ENCODE measurements around the gene EYA4. TPM values are rescaled to one million over a fixed set of nuclear protein-coding genes. Genes with fewer than 3 reads are reported as not detected.

EYA4 gene
- total RNA-seq, 2 experiments from 2014 or later, result not detected

GRCh38 chr6:133502441-133503335 is 261.5 kb downstream of the EYA4 start:
- no peak overlapping the region for H3K27ac Mint-ChIP-seq
- no peak for DNase-seq
- H3K4me1 Mint-ChIP-seq, result no peaks in the 10 kb centered on the region
- POLR2A ChIA-PET, result no interaction called here
- ATAC-seq (ENCODE audit: low read depth), result no peak
- H3K9me3 Mint-ChIP-seq, result no peaks in the 10 kb centered on the region
- no peaks in the 10 kb centered on the region for H3K27me3 Mint-ChIP-seq
- H3K36me3 Mint-ChIP-seq, result no peaks in the 10 kb centered on the region
- no peak overlapping the region for H3K4me3 Mint-ChIP-seq

- DNase-seq, result no peak
- Mint-ChIP-seq H3K4me1 (no peaks in the 10 kb centered on the region), H3K27ac (no peak overlapping the region), H3K9me3 (no peaks in the 10 kb centered on the region), H3K4me3 (no peak overlapping the region), H3K27me3 (no peaks in the 10 kb centered on the region), H3K36me3 (no peaks in the 10 kb centered on the region)
- ATAC-seq (ENCODE audit: low read depth), result no peak
- POLR2A ChIA-PET, result no interaction called here
Observed at GRCh38 chr6:133503336-133503729, 262.2 kb downstream of the EYA4 start.

GRCh38 chr6:133504158-133504557 is 263.0 kb downstream of the EYA4 start:
- H3K36me3 Mint-ChIP-seq, result no peaks in the 10 kb centered on the region
- H3K9me3 Mint-ChIP-seq, result no peaks in the 10 kb centered on the region
- no peak overlapping the region for H3K4me3 Mint-ChIP-seq
- DNase-seq, result no peak
- POLR2A ChIA-PET, result no interaction called here
- no peaks in the 10 kb centered on the region for H3K4me1 Mint-ChIP-seq
- H3K27me3 Mint-ChIP-seq, result no peaks in the 10 kb centered on the region
- no peak for ATAC-seq (ENCODE audit: low read depth)
- no peak overlapping the region for H3K27ac Mint-ChIP-seq

DNA sequence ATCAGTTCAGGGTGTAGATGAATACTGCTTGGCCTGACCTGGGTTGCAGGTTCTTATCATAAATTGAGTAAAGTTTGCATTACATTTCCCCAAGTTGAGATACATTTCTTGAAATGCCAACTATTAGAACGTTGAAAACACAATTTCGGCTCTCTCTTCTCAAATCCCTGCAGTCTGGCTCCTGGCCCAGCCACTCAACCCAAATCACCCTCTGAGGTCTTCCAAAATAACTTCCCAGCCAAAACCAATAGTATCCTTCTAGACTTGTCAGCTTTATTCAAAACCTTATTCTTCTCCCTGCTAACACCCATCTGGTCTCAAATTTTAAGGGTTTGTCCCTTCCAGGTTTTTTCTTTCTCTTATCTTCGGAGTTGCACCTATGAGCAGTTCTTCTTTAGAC is 263.6 kb downstream of the EYA4 start:
- H3K27me3 Mint-ChIP-seq, result no peaks in the 10 kb centered on the region
- H3K36me3 Mint-ChIP-seq, result no peaks in the 10 kb centered on the region
- ATAC-seq (ENCODE audit: low read depth) (no peak), DNase-seq (no peak)
- no peak overlapping the region for H3K4me3 Mint-ChIP-seq
- H3K4me1 Mint-ChIP-seq, result no peaks in the 10 kb centered on the region
- POLR2A ChIA-PET, result no interaction called here
- no peak overlapping the region for H3K27ac Mint-ChIP-seq
- no peaks in the 10 kb centered on the region for H3K9me3 Mint-ChIP-seq

GRCh38 chr6:133505681-133506080 is 264.5 kb downstream of the EYA4 start:
- H3K27me3 Mint-ChIP-seq, result no peaks in the 10 kb centered on the region
- no peaks in the 10 kb centered on the region for H3K36me3 Mint-ChIP-seq
- H3K4me3 Mint-ChIP-seq, result no peak overlapping the region
- H3K4me1 Mint-ChIP-seq, result no peaks in the 10 kb centered on the region
- POLR2A ChIA-PET, result no interaction called here
- ATAC-seq (ENCODE audit: low read depth) (no peak), DNase-seq (no peak)
- no peak overlapping the region for H3K27ac Mint-ChIP-seq
- H3K9me3 Mint-ChIP-seq, result no peaks in the 10 kb centered on the region

DNA sequence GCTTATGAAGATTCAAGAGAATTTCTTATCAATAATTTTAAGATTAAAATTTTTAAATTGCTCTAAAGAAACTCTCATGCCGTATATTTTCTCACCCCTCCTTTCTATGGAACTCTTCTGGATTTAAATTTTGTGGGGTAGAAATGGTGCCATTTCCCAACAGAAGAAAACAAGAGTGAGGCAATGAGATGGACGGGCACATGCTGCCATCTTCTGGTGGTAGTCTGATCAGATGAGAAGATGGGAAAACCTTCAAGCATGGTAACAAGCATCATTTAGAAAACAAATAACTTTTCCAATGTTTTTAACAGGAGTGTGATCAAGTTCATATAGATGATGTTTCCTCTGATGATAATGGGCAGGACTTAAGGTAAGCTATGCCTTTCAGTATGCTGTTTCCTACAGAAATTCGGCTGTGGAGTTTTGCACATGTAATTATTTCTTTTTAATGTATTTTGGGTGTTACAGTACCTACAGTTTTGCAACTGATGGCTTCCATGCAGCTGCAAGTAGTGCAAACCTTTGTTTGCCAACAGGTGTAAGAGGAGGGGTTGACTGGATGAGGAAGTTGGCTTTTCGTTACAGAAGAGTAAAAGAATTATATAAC is 271.4 kb downstream of the EYA4 start:
- no peaks in the 10 kb centered on the region for H3K9me3 Mint-ChIP-seq
- no peaks in the 10 kb centered on the region for H3K4me1 Mint-ChIP-seq
- DNase-seq, result no peak
- H3K27me3 Mint-ChIP-seq, result peaks cover 2% of the 10 kb centered on the region
- H3K27ac Mint-ChIP-seq, result no peak overlapping the region
- H3K36me3 Mint-ChIP-seq, result no peaks in the 10 kb centered on the region
- POLR2A ChIA-PET, result no interaction called here
- H3K4me3 Mint-ChIP-seq, result no peak overlapping the region
- ATAC-seq (ENCODE audit: low read depth), result no peak

DNA sequence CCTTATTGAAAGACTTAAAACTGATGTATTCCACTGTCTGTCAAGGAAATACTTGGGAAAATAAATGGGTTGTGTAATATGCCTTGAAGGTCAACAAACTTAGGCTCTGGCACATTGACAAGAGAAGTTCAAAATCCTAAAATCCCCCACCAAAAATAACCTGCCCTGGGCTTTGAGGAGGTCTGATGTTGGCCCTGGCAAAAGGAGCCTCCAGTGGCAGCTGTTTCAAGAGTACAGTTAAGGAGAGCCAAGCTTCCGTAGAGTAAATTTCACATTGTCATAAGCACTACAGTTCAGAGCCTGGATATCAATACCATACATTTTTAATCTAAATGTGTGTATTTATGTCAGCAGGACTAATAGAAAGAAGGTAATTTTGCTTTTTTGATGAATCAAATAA is 282.7 kb downstream of the EYA4 start:
- H3K27ac Mint-ChIP-seq, result no peak overlapping the region
- POLR2A ChIA-PET, result no interaction called here
- no peak for ATAC-seq (ENCODE audit: low read depth)
- H3K4me1 Mint-ChIP-seq, result no peaks in the 10 kb centered on the region
- H3K27me3 Mint-ChIP-seq, result no peaks in the 10 kb centered on the region
- no peak overlapping the region for H3K4me3 Mint-ChIP-seq
- H3K36me3 Mint-ChIP-seq, result no peaks in the 10 kb centered on the region
- DNase-seq, result no peak
- no peaks in the 10 kb centered on the region for H3K9me3 Mint-ChIP-seq

DNA sequence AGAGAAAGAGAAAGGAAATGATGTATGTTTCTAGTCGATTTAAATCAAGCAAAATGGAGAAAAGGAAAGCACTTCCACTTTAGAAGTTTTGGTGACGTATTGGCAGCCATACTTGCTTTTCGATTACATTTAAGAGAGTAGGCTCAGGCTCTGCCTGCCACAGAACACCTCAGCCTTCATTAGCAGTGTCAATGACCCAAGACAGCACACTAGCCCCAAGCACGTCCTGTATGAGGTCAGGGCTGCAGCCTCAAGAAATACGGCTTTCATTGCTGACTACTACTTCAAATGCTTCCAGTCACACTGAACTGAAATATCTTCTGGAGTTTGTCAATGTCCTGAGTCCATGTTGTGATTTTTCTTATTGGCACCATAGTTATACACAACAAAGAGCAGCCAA is 285.3 kb downstream of the EYA4 start:
- no peaks in the 10 kb centered on the region for H3K4me1 Mint-ChIP-seq
- no peak overlapping the region for H3K27ac Mint-ChIP-seq
- H3K4me3 Mint-ChIP-seq, result no peak overlapping the region
- POLR2A ChIA-PET, result no interaction called here
- no peaks in the 10 kb centered on the region for H3K27me3 Mint-ChIP-seq
- no peaks in the 10 kb centered on the region for H3K9me3 Mint-ChIP-seq
- no peaks in the 10 kb centered on the region for H3K36me3 Mint-ChIP-seq
- ATAC-seq (ENCODE audit: low read depth) (no peak), DNase-seq (no peak)

- H3K27ac Mint-ChIP-seq, result no peak overlapping the region
- H3K36me3 Mint-ChIP-seq, result no peaks in the 10 kb centered on the region
- ATAC-seq (ENCODE audit: low read depth), result no peak
- no peaks in the 10 kb centered on the region for H3K4me1 Mint-ChIP-seq
- H3K9me3 Mint-ChIP-seq, result no peaks in the 10 kb centered on the region
- POLR2A ChIA-PET, result interaction anchor here (0.6 kb wide), 1 partner anchor 609 kb away, joined by 3 read pairs; no protein-coding TSS in a partner anchor
- DNase-seq, result no peak
- peaks cover under 1% of the 10 kb centered on the region for H3K27me3 Mint-ChIP-seq
- no peak overlapping the region for H3K4me3 Mint-ChIP-seq
Observed at GRCh38 chr6:133528566-133528965, 287.4 kb downstream of the EYA4 start.

DNA sequence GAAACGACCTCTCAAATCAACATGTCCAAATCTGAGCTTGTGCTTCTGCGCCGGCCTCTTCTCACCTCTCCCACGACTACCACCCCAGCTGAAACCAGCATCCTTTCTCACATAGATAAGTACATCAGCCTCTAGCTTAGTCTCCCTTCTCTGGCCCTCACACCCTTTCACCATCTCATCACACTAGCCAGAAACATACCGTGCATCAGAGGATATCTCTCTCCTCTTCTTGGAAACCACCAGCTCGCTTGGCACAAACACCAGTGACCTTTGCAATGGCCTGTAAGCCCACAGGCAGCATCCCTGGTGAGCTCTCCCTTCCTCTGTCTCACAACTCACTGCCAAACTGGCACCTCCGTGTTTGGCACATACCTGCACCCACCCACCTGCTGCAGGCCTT is 291.8 kb downstream of the EYA4 start:
- Mint-ChIP-seq H3K9me3 (no peaks in the 10 kb centered on the region), H3K36me3 (no peaks in the 10 kb centered on the region), H3K4me3 (no peak overlapping the region), H3K27me3 (peaks cover 2% of the 10 kb centered on the region), H3K27ac (no peak overlapping the region), H3K4me1 (no peaks in the 10 kb centered on the region)
- POLR2A ChIA-PET, result no interaction called here
- ATAC-seq (ENCODE audit: low read depth) (no peak), DNase-seq (no peak)

GRCh38 chr6:133539502-133540259 is 298.5 kb downstream of the EYA4 start:
- POLR2A ChIA-PET, result no interaction called here
- DNase-seq (no peak), ATAC-seq (ENCODE audit: low read depth) (no peak)
- no peak overlapping the region for H3K27ac Mint-ChIP-seq
- H3K36me3 Mint-ChIP-seq, result no peaks in the 10 kb centered on the region
- peaks cover 2% of the 10 kb centered on the region for H3K27me3 Mint-ChIP-seq
- no peaks in the 10 kb centered on the region for H3K9me3 Mint-ChIP-seq
- H3K4me1 Mint-ChIP-seq, result no peaks in the 10 kb centered on the region
- H3K4me3 Mint-ChIP-seq, result no peak overlapping the region

- POLR2A ChIA-PET, result no interaction called here
- DNase-seq (no peak), ATAC-seq (ENCODE audit: low read depth) (no peak)
- Mint-ChIP-seq H3K27me3 (peaks cover 2% of the 10 kb centered on the region), H3K4me3 (no peak overlapping the region), H3K4me1 (no peaks in the 10 kb centered on the region), H3K27ac (no peak overlapping the region), H3K9me3 (no peaks in the 10 kb centered on the region), H3K36me3 (no peaks in the 10 kb centered on the region)
Observed at GRCh38 chr6:133540361-133540760, 299.2 kb downstream of the EYA4 start.

DNA sequence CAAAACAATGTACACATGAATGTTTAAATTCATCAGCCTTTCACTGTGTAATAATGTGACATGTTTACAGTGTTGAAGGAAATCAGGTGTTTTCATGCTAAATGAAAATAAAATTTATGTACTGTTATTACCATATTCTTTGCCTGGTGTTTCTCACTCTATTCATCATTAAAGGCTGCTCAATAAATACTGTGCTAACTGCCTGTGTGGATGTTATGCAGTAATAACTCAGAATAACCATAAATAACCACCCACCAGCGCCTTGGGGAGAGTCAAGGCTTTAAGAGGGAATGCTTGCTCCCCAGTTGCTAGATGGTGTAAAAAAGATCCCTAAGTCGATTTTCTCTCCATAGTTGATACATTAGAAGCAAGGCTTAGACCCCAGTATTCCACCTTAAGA is 299.9 kb downstream of the EYA4 start:
- ATAC-seq (ENCODE audit: low read depth), result no peak
- POLR2A ChIA-PET, result no interaction called here
- H3K4me1 Mint-ChIP-seq, result no peaks in the 10 kb centered on the region
- no peaks in the 10 kb centered on the region for H3K36me3 Mint-ChIP-seq
- no peak overlapping the region for H3K4me3 Mint-ChIP-seq
- no peak for DNase-seq
- peaks cover 2% of the 10 kb centered on the region for H3K27me3 Mint-ChIP-seq
- H3K9me3 Mint-ChIP-seq, result no peaks in the 10 kb centered on the region
- no peak overlapping the region for H3K27ac Mint-ChIP-seq
